ENCODE data around the gene LAMA4. TPM values are rescaled to one million over a fixed set of nuclear protein-coding genes. Genes with fewer than 3 reads are reported as not detected.

The LAMA4 gene
- total and polyA plus RNA-seq, 4 donors, result 28.4 to 261 (median 79.8) TPM

GRCh38 chr6:112207776-112208175, 46.6 kb downstream of the LAMA4 start:
- Histone ChIP-seq H3K4me1 (ENCODE audit: control insufficient read depth in 5 of 5, insufficient read depth in 5 of 5, low read length in 5 of 5) (peaks cover 0 to 19% (median 15%) of the 10 kb centered on the region in 5 donors), H3K4me3 (no peak overlapping the region), H3K9ac (ENCODE audit: insufficient read depth in 1 of 2, low read length in 2 of 2) (no peak overlapping the region), H3K27ac (ENCODE audit: low read depth in 1 of 2, low read length in 1 of 2) (no peak overlapping the region), H3K9me3 (ENCODE audit: control insufficient read depth in 4 of 4, insufficient read depth in 3 of 4, low read length in 3 of 4) (peaks cover 0 to 2% (median 0%) of the 10 kb centered on the region in 4 donors), H3K27me3 (ENCODE audit: control insufficient read depth in 3 of 3, insufficient read depth in 3 of 3, low read length in 2 of 3) (no peaks in the 10 kb centered on the region), H3K36me3 (ENCODE audit: control insufficient read depth in 4 of 4, insufficient read depth in 4 of 4, low read length in 4 of 4) (peaks cover 0 to 64% (median 25%) of the 10 kb centered on the region in 4 donors)
- WGBS, 2 donors, result 67 to 84% methylated on average over 2 of the region's 2 CpGs
- ATAC-seq (ENCODE audit: insufficient read depth, low FRiP score), result no peak
- no peak for TF ChIP-seq CTCF (IDR thresholded peaks at IDR 0.05; ENCODE audit: control extremely low read depth, extremely low read depth)
- no peak for DNase-seq

GRCh38 chr6:112207131-112207530, 47.2 kb downstream of the LAMA4 start:
- DNase-seq (no peak), ATAC-seq (ENCODE audit: insufficient read depth, low FRiP score) (no peak)
- Histone ChIP-seq H3K27me3 (ENCODE audit: control insufficient read depth in 3 of 3, insufficient read depth in 3 of 3, low read length in 2 of 3) (no peaks in the 10 kb centered on the region), H3K36me3 (ENCODE audit: control insufficient read depth in 4 of 4, insufficient read depth in 4 of 4, low read length in 4 of 4) (peaks cover 0 to 60% (median 22%) of the 10 kb centered on the region in 4 donors), H3K4me3 (no peak overlapping the region), H3K4me1 (ENCODE audit: control insufficient read depth in 5 of 5, insufficient read depth in 5 of 5, low read length in 5 of 5) (peaks cover 0 to 19% (median 19%) of the 10 kb centered on the region in 5 donors), H3K9ac (ENCODE audit: insufficient read depth in 1 of 2, low read length in 2 of 2) (no peak overlapping the region), H3K27ac (ENCODE audit: low read depth in 1 of 2, low read length in 1 of 2) (no peak overlapping the region), H3K9me3 (ENCODE audit: control insufficient read depth in 4 of 4, insufficient read depth in 3 of 4, low read length in 3 of 4) (peaks cover 0 to 2% (median 0%) of the 10 kb centered on the region in 4 donors)
- 93 to 97% methylated on average over 4 of the region's 4 CpGs for whole genome bisulfite sequencing, 2 donors
- TF ChIP-seq CTCF (IDR thresholded peaks at IDR 0.05; ENCODE audit: control extremely low read depth, extremely low read depth), result no peak

GRCh38 chr6:112206110-112206458, 48.3 kb downstream of the LAMA4 start:
- Histone ChIP-seq H3K4me3 (no peak overlapping the region), H3K4me1 (ENCODE audit: control insufficient read depth in 5 of 5, insufficient read depth in 5 of 5, low read length in 5 of 5) (peaks cover 0 to 19% (median 19%) of the 10 kb centered on the region in 5 donors), H3K27ac (ENCODE audit: low read depth in 1 of 2, low read length in 1 of 2) (no peak overlapping the region), H3K9ac (ENCODE audit: insufficient read depth in 1 of 2, low read length in 2 of 2) (no peak overlapping the region), H3K27me3 (ENCODE audit: control insufficient read depth in 3 of 3, insufficient read depth in 3 of 3, low read length in 2 of 3) (no peaks in the 10 kb centered on the region), H3K36me3 (ENCODE audit: control insufficient read depth in 4 of 4, insufficient read depth in 4 of 4, low read length in 4 of 4) (peaks cover 0 to 56% (median 29%) of the 10 kb centered on the region in 4 donors), H3K9me3 (ENCODE audit: control insufficient read depth in 4 of 4, insufficient read depth in 3 of 4, low read length in 3 of 4) (peaks cover 0 to 2% (median 0%) of the 10 kb centered on the region in 4 donors)
- no peak for TF ChIP-seq CTCF (IDR thresholded peaks at IDR 0.05; ENCODE audit: control extremely low read depth, extremely low read depth)
- DNase-seq (no peak), ATAC-seq (ENCODE audit: insufficient read depth, low FRiP score) (no peak)

All from lung (tissue), 12 donors.